Astrocyte (in vitro differentiated cells and primary cell): ENCODE data around the gene CDKAL1. TPM values are rescaled to one million over a fixed set of nuclear protein-coding genes. Genes with fewer than 3 reads are reported as not detected.
"Not testable (repeated sequence)": the region's sequence is repeated elsewhere in the genome, so short reads cannot be mapped to it uniquely, and the experiment has no call there.

ENCODE experiments used
- DNase-seq: peaks from one replicate; pipeline ENCODE4 v3.0.0-alpha.2; 2010; ENCODE audit warnings: low read depth
- FAIRE-seq: peaks from 2 replicates; lab custom pipeline; 2011; peaks lifted over from hg19 to GRCh38; lab: Jason Lieb, UNC
- H2AFZ ChIP-seq: 2 replicates; pipeline ENCODE4 v1.6.0; 2012; ENCODE audit warnings: low read depth, low read length, inconsistent platforms
- H3K27ac ChIP-seq: 2 replicates; pipeline ENCODE4 v1.5.1; 2011; ENCODE audit warnings: low read depth, low read length, inconsistent platforms
- H3K27me3 ChIP-seq: 2 replicates; pipeline ENCODE4 v1.6.0; 2011; ENCODE audit warnings: low read length, inconsistent platforms; ENCODE audit not compliant: insufficient read depth
- H3K36me3 ChIP-seq: 2 replicates; pipeline ENCODE4 v1.5.1; 2011; ENCODE audit warnings: low read length, inconsistent platforms; ENCODE audit not compliant: insufficient read depth
- H3K4me1 ChIP-seq: 2 replicates; pipeline ENCODE4 v1.5.1; 2011; ENCODE audit warnings: low read length, inconsistent platforms; ENCODE audit not compliant: insufficient read depth
- H3K4me2 ChIP-seq: 2 replicates; pipeline ENCODE4 v1.6.0; 2012; ENCODE audit warnings: low read length, inconsistent platforms
- H3K4me3 ChIP-seq: 2 replicates; pipeline ENCODE4 v1.5.1; 2011; ENCODE audit warnings: low read depth, mild to moderate bottlenecking, low read length, inconsistent platforms; ENCODE audit not compliant: insufficient read depth
- H3K79me2 ChIP-seq: 2 replicates; pipeline ENCODE4 v1.6.0; 2012; ENCODE audit warnings: mild to moderate bottlenecking, low read length, inconsistent platforms; ENCODE audit not compliant: insufficient read depth
- H3K9ac ChIP-seq: 2 replicates; pipeline ENCODE4 v1.6.0; 2012; ENCODE audit warnings: mild to moderate bottlenecking, low read length, inconsistent platforms
- H3K9me3 ChIP-seq: 2 replicates; pipeline ENCODE4 v1.5.1; 2012; ENCODE audit warnings: low read depth, mild to moderate bottlenecking, low read length, inconsistent platforms; ENCODE audit not compliant: insufficient read depth
- H4K20me1 ChIP-seq: 2 replicates; pipeline ENCODE4 v1.6.0; 2012; ENCODE audit warnings: low read length, inconsistent platforms; ENCODE audit not compliant: insufficient read depth
- H3K27ac Mint-ChIP-seq: one replicate; pipeline ENCODE4 v1.8.0; 2021; ENCODE audit warnings: mild to moderate bottlenecking, mixed read lengths; ENCODE audit not compliant: unreplicated experiment
- H3K27me3 Mint-ChIP-seq: one replicate; pipeline ENCODE4 v1.8.0; 2021; ENCODE audit warnings: low read depth, mixed read lengths; ENCODE audit not compliant: unreplicated experiment
- H3K36me3 Mint-ChIP-seq: one replicate; pipeline ENCODE4 v1.8.0; 2021; ENCODE audit warnings: low read depth, mixed read lengths; ENCODE audit not compliant: unreplicated experiment
- H3K4me1 Mint-ChIP-seq: one replicate; pipeline ENCODE4 v1.8.0; 2021; ENCODE audit warnings: low read depth, mixed read lengths; ENCODE audit not compliant: unreplicated experiment
- H3K4me3 Mint-ChIP-seq: one replicate; pipeline ENCODE4 v1.8.0; 2021; ENCODE audit warnings: mild to moderate bottlenecking, moderate library complexity, mixed read lengths; ENCODE audit not compliant: unreplicated experiment
- H3K9me3 Mint-ChIP-seq: one replicate; pipeline ENCODE4 v1.8.0; 2021; ENCODE audit warnings: mild to moderate bottlenecking, mixed read lengths; ENCODE audit not compliant: unreplicated experiment
- EZH2 ChIP-seq: IDR thresholded peaks from 2 replicates; pipeline ENCODE4 v1.6.1; 2012; ENCODE audit warnings: mild to moderate bottlenecking, low read length, inconsistent platforms; ENCODE audit not compliant: insufficient read depth
- total RNA-seq: library from RNA; stranded (reverse); gene quantifications from 2 replicates; pipeline ENCODE4 v1.2.1, GENCODE V29; 2021
- TF ChIP-seq, protein P1 (sequence below): IDR thresholded peaks from 2 replicates; pipeline ENCODE4 v1.5.1; 2011; ENCODE audit warnings: low read depth, mild to moderate bottlenecking, inconsistent platforms, low read length, moderate library complexity; ENCODE audit not compliant: insufficient read depth

CDKAL1 gene
- total RNA-seq, 1 donor from 2014 or later: 13.7 TPM

DNA sequence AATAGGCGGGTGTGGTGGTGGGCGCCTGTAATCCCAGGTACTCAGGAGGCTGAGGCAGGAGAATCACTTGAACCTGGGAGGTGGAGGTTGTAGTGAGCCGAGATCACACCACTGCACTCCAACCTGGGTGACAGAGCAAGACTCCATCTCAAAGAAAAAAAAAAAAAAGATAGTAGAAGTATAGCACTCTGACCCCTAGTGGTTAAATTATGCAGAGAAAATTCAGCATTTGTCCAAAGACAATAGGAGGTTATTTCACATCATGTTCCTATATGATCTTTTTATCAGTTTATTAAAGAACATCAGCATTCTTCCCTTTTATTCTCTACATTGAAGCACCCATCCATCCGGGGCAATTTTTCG lies 5.2 kb upstream of the CDKAL1 start:
- H3K4me1 ChIP-seq, H3K27me3 ChIP-seq, H3K27ac Mint-ChIP-seq, H3K36me3 ChIP-seq, H3K4me3 Mint-ChIP-seq, H3K9me3 ChIP-seq, H3K27ac ChIP-seq, H3K79me2 ChIP-seq, H3K9me3 Mint-ChIP-seq, FAIRE-seq, H4K20me1 ChIP-seq, H3K4me3 ChIP-seq, H3K36me3 Mint-ChIP-seq, H3K4me1 Mint-ChIP-seq, H3K4me2 ChIP-seq, H3K27me3 Mint-ChIP-seq, DNase-seq, H3K9ac ChIP-seq, H2AFZ ChIP-seq: not testable (repeated sequence)
- TF ChIP-seq, protein P1, sequence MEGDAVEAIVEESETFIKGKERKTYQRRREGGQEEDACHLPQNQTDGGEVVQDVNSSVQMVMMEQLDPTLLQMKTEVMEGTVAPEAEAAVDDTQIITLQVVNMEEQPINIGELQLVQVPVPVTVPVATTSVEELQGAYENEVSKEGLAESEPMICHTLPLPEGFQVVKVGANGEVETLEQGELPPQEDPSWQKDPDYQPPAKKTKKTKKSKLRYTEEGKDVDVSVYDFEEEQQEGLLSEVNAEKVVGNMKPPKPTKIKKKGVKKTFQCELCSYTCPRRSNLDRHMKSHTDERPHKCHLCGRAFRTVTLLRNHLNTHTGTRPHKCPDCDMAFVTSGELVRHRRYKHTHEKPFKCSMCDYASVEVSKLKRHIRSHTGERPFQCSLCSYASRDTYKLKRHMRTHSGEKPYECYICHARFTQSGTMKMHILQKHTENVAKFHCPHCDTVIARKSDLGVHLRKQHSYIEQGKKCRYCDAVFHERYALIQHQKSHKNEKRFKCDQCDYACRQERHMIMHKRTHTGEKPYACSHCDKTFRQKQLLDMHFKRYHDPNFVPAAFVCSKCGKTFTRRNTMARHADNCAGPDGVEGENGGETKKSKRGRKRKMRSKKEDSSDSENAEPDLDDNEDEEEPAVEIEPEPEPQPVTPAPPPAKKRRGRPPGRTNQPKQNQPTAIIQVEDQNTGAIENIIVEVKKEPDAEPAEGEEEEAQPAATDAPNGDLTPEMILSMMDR: peak; percentile 37

DNA sequence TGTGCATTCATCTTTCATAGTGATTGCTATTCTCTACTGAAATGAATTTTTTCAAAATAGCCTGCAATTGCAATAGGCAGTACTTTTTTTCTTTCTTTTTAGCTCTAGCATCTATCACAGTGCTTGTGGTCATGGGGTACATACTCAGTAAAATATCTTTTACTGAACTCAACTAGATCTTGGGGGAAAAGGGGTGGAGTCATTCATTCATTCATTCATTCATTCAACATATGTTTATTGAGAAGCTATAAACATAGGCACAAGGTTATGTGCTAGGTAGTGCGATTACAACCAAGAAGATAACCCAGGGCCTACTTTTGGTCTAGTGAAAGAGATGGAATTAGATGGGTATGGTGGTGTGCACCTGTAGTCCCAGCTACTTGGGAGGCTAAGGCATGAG lies 1.4 kb upstream of the CDKAL1 start:
- Histone ChIP-seq H3K4me1 (peaks cover 8% of the 10 kb centered on the region), H3K79me2 (peaks cover 23% of the 10 kb centered on the region), H2AFZ (no peak overlapping the region), H3K9ac (no peak overlapping the region), H3K4me3 (no peak overlapping the region), H4K20me1 (no peaks in the 10 kb centered on the region), H3K36me3 (no peaks in the 10 kb centered on the region), H3K4me2 (no peak overlapping the region), H3K27me3 (no peaks in the 10 kb centered on the region), H3K9me3 (no peaks in the 10 kb centered on the region), H3K27ac (no peak overlapping the region)
- Mint-ChIP-seq H3K9me3 (no peaks in the 10 kb centered on the region), H3K4me3 (no peak overlapping the region), H3K27ac (peak overlapping the region; percentile 34), H3K4me1 (peaks cover 5% of the 10 kb centered on the region), H3K27me3 (no peaks in the 10 kb centered on the region), H3K36me3 (no peaks in the 10 kb centered on the region)
- DNase-seq (no peak), FAIRE-seq (no peak)
- TF ChIP-seq EZH2: no peak
- TF ChIP-seq, protein P1: no peak

DNA sequence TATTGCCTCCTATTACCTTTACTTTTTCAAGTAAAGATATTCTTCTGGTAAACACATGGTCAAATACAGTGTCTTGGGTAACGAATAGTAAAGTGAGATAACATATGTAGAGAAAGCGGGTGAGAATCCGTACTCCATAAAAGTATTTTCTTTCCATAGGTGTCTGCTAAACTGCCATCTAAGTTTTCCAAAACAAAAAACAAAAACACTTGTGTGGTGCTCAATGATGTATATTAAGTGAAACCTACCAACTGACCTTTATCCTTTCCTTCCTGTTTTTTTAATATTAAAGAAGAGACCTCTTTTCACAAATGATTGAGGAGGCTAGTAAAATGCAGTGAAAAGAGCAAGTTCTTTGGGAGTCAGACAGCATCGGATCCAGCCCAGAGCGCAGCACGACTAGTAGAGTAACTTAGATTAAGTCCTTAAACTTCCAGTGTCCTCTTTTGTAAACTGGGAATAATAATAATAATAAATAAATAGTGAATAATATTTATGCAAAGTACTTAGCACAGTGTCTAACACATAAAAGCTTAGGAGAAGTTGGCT lies 437 bp upstream of the CDKAL1 start:
- Histone ChIP-seq H3K27ac (peak overlapping the region; percentile 90), H3K9ac (peak overlapping the region; percentile 95)
- peak overlapping the region; percentile 91 for H3K27ac Mint-ChIP-seq

More for the DNA sequence above, 437 bp upstream of the CDKAL1 start:
- H2AFZ ChIP-seq: peak overlapping the region; percentile 88
- no peaks in the 10 kb centered on the region for H3K9me3 ChIP-seq
- DNase-seq (no peak), FAIRE-seq (no peak)
- peaks cover 8% of the 10 kb centered on the region for H3K4me1 ChIP-seq
- H3K4me2 ChIP-seq: peak overlapping the region; percentile 93
- H3K36me3 ChIP-seq: no peaks in the 10 kb centered on the region
- peak overlapping the region; percentile 92 for H3K4me3 ChIP-seq
- TF ChIP-seq EZH2: no peak
- TF ChIP-seq, protein P1: no peak
- peaks cover 32% of the 10 kb centered on the region for H3K79me2 ChIP-seq
- Mint-ChIP-seq H3K4me3 (peak overlapping the region; percentile 98), H3K27me3 (no peaks in the 10 kb centered on the region), H3K9me3 (no peaks in the 10 kb centered on the region), H3K4me1 (peaks cover 14% of the 10 kb centered on the region), H3K36me3 (peaks cover 1% of the 10 kb centered on the region)
- no peaks in the 10 kb centered on the region for H3K27me3 ChIP-seq
- peaks cover 2% of the 10 kb centered on the region for H4K20me1 ChIP-seq
